K562 (cell line): ENCODE data around the gene OGT. TPM values are rescaled to one million over a fixed set of nuclear protein-coding genes. Genes with fewer than 3 reads are reported as not detected.

Source experiments
- EHMT2 ChIP-seq: fragments of 450-650 bp; IDR thresholded peaks from 2 replicates; pipeline ENCODE4 v1.6.1; 2018; ENCODE audit warnings: antibody characterized with exemption
- ELF2 ChIP-seq: fragments of 250-450 bp; sonication (Bioruptor Pico); IDR thresholded peaks from 2 replicates; pipeline ENCODE4 v1.5.0; 2021; ENCODE audit warnings: mild to moderate bottlenecking
- FOSL1 ChIP-seq: fragments of 200-800 bp; sonication (Bioruptor generic); conservative IDR thresholded peaks from 2 replicates; pipeline ENCODE4 v1.6.1; 2016; ENCODE audit warnings: missing genetic modification characterization, missing compliant biosample characterization
- GABPA ChIP-seq: fragments of 200-800 bp; sonication (Bioruptor generic); conservative IDR thresholded peaks from 2 replicates; pipeline ENCODE4 v1.6.1; 2016; ENCODE audit warnings: low read depth, missing genetic modification characterization, missing compliant biosample characterization
- HSF4 ChIP-seq: fragments of 250-450 bp; sonication (Bioruptor Pico); IDR thresholded peaks from 2 replicates; pipeline ENCODE4 v2.1.2; 2022; ENCODE audit warnings: mild to moderate bottlenecking, moderate library complexity, borderline replicate concordance
- IFI16 ChIP-seq: fragments of 250-450 bp; sonication (Bioruptor Pico); IDR thresholded peaks from 2 replicates; pipeline ENCODE4 v2.1.2; 2022; ENCODE audit warnings: mild to moderate bottlenecking, inconsistent platforms
- KAT2B ChIP-seq: IDR thresholded peaks from one replicate; pipeline ENCODE4 v1.6.1; 2012; ENCODE audit warnings: low read depth, mild to moderate bottlenecking, control low read depth, inconsistent platforms, low read length, moderate library complexity
- KAT8 ChIP-seq: fragments of 450-650 bp; IDR thresholded peaks from 2 replicates; pipeline ENCODE4 v1.6.1; 2016; ENCODE audit warnings: low read depth, mild to moderate bottlenecking
- NFYB ChIP-seq: IDR thresholded peaks from 2 replicates; pipeline ENCODE4 v1.6.1; 2011; ENCODE audit warnings: mild to moderate bottlenecking, moderate library complexity; ENCODE audit not compliant: insufficient read length; ENCODE audit errors: extremely low read depth
- NR3C1 ChIP-seq: sonication (generic); formaldehyde crosslinking; IDR thresholded peaks from 2 replicates; pipeline ENCODE4 v1.8.1; 2022; ENCODE audit warnings: missing genetic modification reagents
- RBBP5 ChIP-seq: fragments of 200-600 bp; sonication (generic); IDR thresholded peaks from 2 replicates; pipeline ENCODE4 v1.6.1; 2012; ENCODE audit warnings: borderline replicate concordance, mild to moderate bottlenecking, low read length, control low read depth, inconsistent platforms; ENCODE audit not compliant: insufficient read depth, poor library complexity, severe bottlenecking
- TAF1 ChIP-seq: IDR thresholded peaks from 2 replicates; pipeline ENCODE4 v1.6.1; 2011; ENCODE audit warnings: mild to moderate bottlenecking, low read length, moderate library complexity; ENCODE audit not compliant: insufficient read depth, control insufficient read depth, severe bottlenecking; ENCODE audit errors: extremely low read depth
- ZNF124 ChIP-seq: sonication (generic); formaldehyde crosslinking; IDR thresholded peaks from 2 replicates; pipeline ENCODE4 v1.8.1; 2022; ENCODE audit warnings: missing genetic modification reagents
- ZNF699 ChIP-seq: fragments of 250-450 bp; sonication (Bioruptor Pico); IDR thresholded peaks from 2 replicates; pipeline ENCODE4 v1.8.0; 2021; ENCODE audit warnings: mild to moderate bottlenecking, moderate library complexity; ENCODE audit not compliant: insufficient replicate concordance
- polyA plus RNA-seq, 8 experiments: library from polyadenylated mRNA; depleted of rRNA in 4 of 8; stranded (reverse) in 5 of 8; unstranded in 3 of 8; fragments of >200 nt; fragmentation: Nextera tagmentation in 2 of 8; fragmentation: Illumina TruSeq in 1 of 8; extraction: Ambion mirVana in 2 of 8; extraction: Trizol in 1 of 8; gene quantifications; 2 replicates each; pipeline versions ENCODE4 v1.2.1 to v1.2.3, GENCODE V29; 2011 to 2014; ENCODE audit warnings: inconsistent platforms in 1 of 8, missing spikeins in 1 of 8
- total RNA-seq, 7 experiments: library from RNA; depleted of rRNA in 6 of 7; stranded (reverse); fragments of >200 nt in 6 of 7; fragmentation: Illumina TruSeq in 2 of 7; extraction: Trizol in 2 of 7; gene quantifications; 2 replicates each; pipeline versions ENCODE4 v1.2.1 to v1.2.3, GENCODE V29; 2011 to 2021; ENCODE audit warnings: low replicate concordance in 1 of 7
- TF ChIP-seq, protein P1 (sequence below), 2 experiments: fragments of 250-450 bp in 1 of 2; fragments of 450-650 bp in 1 of 2; sonication (Bioruptor Pico) in 1 of 2; IDR thresholded peaks; 2 replicates each; pipeline versions ENCODE4 v1.6.1 to v1.8.0; 2016 to 2021; ENCODE audit warnings: mild to moderate bottlenecking in 2 of 2, moderate library complexity in 2 of 2, missing compliant biosample characterization in 1 of 2, missing genetic modification characterization in 1 of 2
- TF ChIP-seq, protein P2 (sequence below): fragments of 450-650 bp; conservative IDR thresholded peaks from 2 replicates; pipeline ENCODE4 v1.6.1; 2016; ENCODE audit warnings: missing genetic modification characterization, low read depth, mild to moderate bottlenecking, missing compliant biosample characterization, moderate library complexity
- TF ChIP-seq, protein P3 (sequence below), 2 experiments: fragments of 450-650 bp; IDR thresholded peaks; 2 replicates each; pipeline ENCODE4 v1.6.1; 2016
- TF ChIP-seq, protein P4 (sequence below): sonication (generic); formaldehyde crosslinking; IDR thresholded peaks from 2 replicates; pipeline ENCODE4 v1.8.0; 2022; ENCODE audit warnings: mild to moderate bottlenecking, missing genetic modification reagents, borderline replicate concordance
- TF ChIP-seq, protein P5 (sequence below): fragments of 250-450 bp; sonication (Bioruptor Pico); IDR thresholded peaks from 2 replicates; pipeline ENCODE4 v1.4.0; 2020; ENCODE audit warnings: mild to moderate bottlenecking, moderate library complexity

Gene OGT
- total and polyA plus RNA-seq, 9 of the 15 experiments (the other 6 are each of a cell fraction or from before 2014, with no cell fraction given): 38.9 to 347 (median 117) TPM

DNA sequence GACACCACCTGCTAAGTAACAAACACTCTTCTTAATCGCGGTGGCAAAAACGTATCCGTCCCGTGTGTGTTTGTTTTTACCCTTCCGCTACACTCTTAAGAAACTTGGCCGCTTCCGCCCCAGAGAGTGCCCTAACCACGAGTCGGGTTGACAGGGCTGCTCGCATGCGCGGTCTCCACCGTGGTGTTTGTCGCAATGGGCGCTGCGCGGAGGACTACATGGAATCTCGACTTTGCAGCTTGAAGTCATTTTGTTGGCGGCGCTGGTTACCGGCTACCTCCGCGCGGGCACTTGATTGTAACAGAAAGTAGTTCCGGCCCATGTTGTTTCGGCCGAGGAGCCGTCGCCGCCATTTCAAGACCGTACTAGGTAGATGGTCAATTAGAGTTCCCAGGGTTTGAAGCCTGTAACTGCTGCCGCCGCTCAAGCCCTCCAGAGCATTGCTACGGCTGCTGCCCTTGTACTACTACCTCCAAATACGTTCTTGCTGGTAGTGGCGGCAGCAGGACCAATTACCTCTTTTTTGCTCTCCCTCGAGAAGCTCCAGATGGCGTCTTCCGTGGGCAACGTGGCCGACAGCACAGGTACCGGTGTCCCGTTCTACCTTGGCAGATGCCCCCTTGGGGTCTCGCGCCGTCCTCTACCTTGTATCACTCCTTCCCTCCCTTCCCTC, at the start of gene OGT (continued):
- TF ChIP-seq KAT2B (no peak), RBBP5 (peak; percentile 20), FOSL1 (tag) (no peak), ELF2 (CRISPR knock-in tag) (0 out of 2 replicates have a peak, but pooled peaks have one; percentile 20), ZNF124 (no peak), HSF4 (CRISPR knock-in tag) (no peak), KAT8 (peak; percentile 94), ZNF699 (no peak), GABPA (tag) (peak; percentile 46; the same call in 1 of the 2 replicates), EHMT2 (no peak), NFYB (no peak), TAF1 (peak; percentile 97), IFI16 (no peak), NR3C1 (CRISPR knock-in tag) (no peak)
- TF ChIP-seq, protein P1, sequence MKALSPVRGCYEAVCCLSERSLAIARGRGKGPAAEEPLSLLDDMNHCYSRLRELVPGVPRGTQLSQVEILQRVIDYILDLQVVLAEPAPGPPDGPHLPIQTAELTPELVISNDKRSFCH (CRISPR knock-in tag; IDR thresholded peaks at IDR 0.05): no peak
- TF ChIP-seq, protein P1 (tag; IDR thresholded peaks at IDR 0.05): no peak
- TF ChIP-seq, protein P2, sequence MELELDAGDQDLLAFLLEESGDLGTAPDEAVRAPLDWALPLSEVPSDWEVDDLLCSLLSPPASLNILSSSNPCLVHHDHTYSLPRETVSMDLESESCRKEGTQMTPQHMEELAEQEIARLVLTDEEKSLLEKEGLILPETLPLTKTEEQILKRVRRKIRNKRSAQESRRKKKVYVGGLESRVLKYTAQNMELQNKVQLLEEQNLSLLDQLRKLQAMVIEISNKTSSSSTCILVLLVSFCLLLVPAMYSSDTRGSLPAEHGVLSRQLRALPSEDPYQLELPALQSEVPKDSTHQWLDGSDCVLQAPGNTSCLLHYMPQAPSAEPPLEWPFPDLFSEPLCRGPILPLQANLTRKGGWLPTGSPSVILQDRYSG (tag): no peak
- TF ChIP-seq, protein P3, sequence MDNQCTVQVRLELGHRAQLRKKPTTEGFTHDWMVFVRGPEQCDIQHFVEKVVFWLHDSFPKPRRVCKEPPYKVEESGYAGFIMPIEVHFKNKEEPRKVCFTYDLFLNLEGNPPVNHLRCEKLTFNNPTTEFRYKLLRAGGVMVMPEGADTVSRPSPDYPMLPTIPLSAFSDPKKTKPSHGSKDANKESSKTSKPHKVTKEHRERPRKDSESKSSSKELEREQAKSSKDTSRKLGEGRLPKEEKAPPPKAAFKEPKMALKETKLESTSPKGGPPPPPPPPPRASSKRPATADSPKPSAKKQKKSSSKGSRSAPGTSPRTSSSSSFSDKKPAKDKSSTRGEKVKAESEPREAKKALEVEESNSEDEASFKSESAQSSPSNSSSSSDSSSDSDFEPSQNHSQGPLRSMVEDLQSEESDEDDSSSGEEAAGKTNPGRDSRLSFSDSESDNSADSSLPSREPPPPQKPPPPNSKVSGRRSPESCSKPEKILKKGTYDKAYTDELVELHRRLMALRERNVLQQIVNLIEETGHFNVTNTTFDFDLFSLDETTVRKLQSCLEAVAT (IDR thresholded peaks at IDR 0.05): no peak
- TF ChIP-seq, protein P4, sequence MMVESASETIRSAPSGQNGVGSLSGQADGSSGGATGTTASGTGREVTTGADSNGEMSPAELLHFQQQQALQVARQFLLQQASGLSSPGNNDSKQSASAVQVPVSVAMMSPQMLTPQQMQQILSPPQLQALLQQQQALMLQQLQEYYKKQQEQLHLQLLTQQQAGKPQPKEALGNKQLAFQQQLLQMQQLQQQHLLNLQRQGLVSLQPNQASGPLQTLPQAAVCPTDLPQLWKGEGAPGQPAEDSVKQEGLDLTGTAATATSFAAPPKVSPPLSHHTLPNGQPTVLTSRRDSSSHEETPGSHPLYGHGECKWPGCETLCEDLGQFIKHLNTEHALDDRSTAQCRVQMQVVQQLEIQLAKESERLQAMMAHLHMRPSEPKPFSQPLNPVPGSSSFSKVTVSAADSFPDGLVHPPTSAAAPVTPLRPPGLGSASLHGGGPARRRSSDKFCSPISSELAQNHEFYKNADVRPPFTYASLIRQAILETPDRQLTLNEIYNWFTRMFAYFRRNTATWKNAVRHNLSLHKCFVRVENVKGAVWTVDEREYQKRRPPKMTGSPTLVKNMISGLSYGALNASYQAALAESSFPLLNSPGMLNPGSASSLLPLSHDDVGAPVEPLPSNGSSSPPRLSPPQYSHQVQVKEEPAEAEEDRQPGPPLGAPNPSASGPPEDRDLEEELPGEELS (CRISPR knock-in tag): peak; percentile 46; the same call in 1 of the 2 replicates
- TF ChIP-seq, protein P5, sequence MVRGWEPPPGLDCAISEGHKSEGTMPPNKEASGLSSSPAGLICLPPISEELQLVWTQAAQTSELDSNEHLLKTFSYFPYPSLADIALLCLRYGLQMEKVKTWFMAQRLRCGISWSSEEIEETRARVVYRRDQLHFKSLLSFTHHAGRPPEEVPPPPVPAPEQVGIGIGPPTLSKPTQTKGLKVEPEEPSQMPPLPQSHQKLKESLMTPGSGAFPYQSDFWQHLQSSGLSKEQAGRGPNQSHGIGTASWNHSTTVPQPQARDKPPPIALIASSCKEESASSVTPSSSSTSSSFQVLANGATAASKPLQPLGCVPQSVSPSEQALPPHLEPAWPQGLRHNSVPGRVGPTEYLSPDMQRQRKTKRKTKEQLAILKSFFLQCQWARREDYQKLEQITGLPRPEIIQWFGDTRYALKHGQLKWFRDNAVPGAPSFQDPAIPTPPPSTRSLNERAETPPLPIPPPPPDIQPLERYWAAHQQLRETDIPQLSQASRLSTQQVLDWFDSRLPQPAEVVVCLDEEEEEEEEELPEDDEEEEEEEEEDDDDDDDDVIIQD (CRISPR knock-in tag): no peak
